Trophoblast cell (in vitro differentiated cells and primary cell): Measurements from ENCODE around the gene RCBTB1. TPM values are rescaled to one million over a fixed set of nuclear protein-coding genes. Genes with fewer than 3 reads are reported as not detected.

ENCODE experiments used
- DNase-seq, 2 donors: peaks; one replicate each; pipeline ENCODE4 v3.0.0-alpha.2; 2016
- H2AFZ ChIP-seq: 2 replicates; pipeline ENCODE4 v1.6.1; 2013; ENCODE audit warnings: low read length, moderate library complexity, mild to moderate bottlenecking; ENCODE audit not compliant: insufficient read depth, poor library complexity
- H2AK5ac ChIP-seq: 2 replicates; pipeline ENCODE4 v1.6.1; 2013; ENCODE audit warnings: mild to moderate bottlenecking, low read length
- H2BK120ac ChIP-seq: 2 replicates; pipeline ENCODE4 v1.6.1; 2013; ENCODE audit warnings: low read length, mild to moderate bottlenecking, moderate library complexity; ENCODE audit not compliant: insufficient read depth, poor library complexity
- H2BK12ac ChIP-seq: 2 replicates; pipeline ENCODE4 v1.6.1; 2013; ENCODE audit warnings: mild to moderate bottlenecking, low read length, moderate library complexity
- H2BK5ac ChIP-seq: 2 replicates; pipeline ENCODE4 v1.6.1; 2013; ENCODE audit warnings: low read length, low read depth, moderate library complexity, mild to moderate bottlenecking; ENCODE audit not compliant: poor library complexity
- H3K14ac ChIP-seq: 2 replicates; pipeline ENCODE4 v1.6.1; 2013; ENCODE audit warnings: mild to moderate bottlenecking, low read length
- H3K18ac ChIP-seq: 2 replicates; pipeline ENCODE4 v1.6.1; 2013; ENCODE audit warnings: mild to moderate bottlenecking, low read length
- H3K23ac ChIP-seq: 2 replicates; pipeline ENCODE4 v1.6.1; 2013; ENCODE audit warnings: low read length
- H3K27ac ChIP-seq: 2 replicates; pipeline ENCODE4 v1.5.1; 2013; ENCODE audit warnings: low read depth, mild to moderate bottlenecking, inconsistent platforms, low read length, moderate library complexity
- H3K27me3 ChIP-seq: 2 replicates; pipeline ENCODE4 v1.6.1; 2013; ENCODE audit warnings: inconsistent platforms, mild to moderate bottlenecking, low read length, moderate library complexity; ENCODE audit not compliant: insufficient read depth
- H3K36me3 ChIP-seq, 2 experiments: 1 replicate in 1 of 2; 2 replicates in 1 of 2; pipeline ENCODE4 v1.6.1; 2013; ENCODE audit warnings: low read length in 2 of 2, mild to moderate bottlenecking in 2 of 2, moderate library complexity in 1 of 2; ENCODE audit not compliant: insufficient read depth in 2 of 2, control insufficient read depth in 1 of 2
- H3K4ac ChIP-seq: 2 replicates; pipeline ENCODE4 v1.6.1; 2013; ENCODE audit warnings: low read depth, mild to moderate bottlenecking, low read length, moderate library complexity
- H3K4me1 ChIP-seq, 2 experiments: 1 replicate in 1 of 2; 2 replicates in 1 of 2; pipeline ENCODE4 v1.6.1; 2013; ENCODE audit warnings: low read length in 2 of 2, mild to moderate bottlenecking in 2 of 2, moderate library complexity in 1 of 2; ENCODE audit not compliant: insufficient read depth in 2 of 2, control insufficient read depth in 1 of 2
- H3K4me2 ChIP-seq: 2 replicates; pipeline ENCODE4 v1.6.1; 2013; ENCODE audit warnings: inconsistent platforms, mild to moderate bottlenecking, low read length, moderate library complexity
- H3K4me3 ChIP-seq: 2 replicates; pipeline ENCODE4 v1.5.1; 2013; ENCODE audit warnings: mild to moderate bottlenecking, low read depth, low read length, inconsistent platforms
- H3K79me1 ChIP-seq: one replicate; pipeline ENCODE4 v1.6.1; 2013; ENCODE audit warnings: low read length
- H3K79me2 ChIP-seq: 2 replicates; pipeline ENCODE4 v1.6.1; 2013; ENCODE audit warnings: low read length, mild to moderate bottlenecking; ENCODE audit not compliant: control insufficient read depth, insufficient read depth, poor library complexity
- H3K9ac ChIP-seq: 2 replicates; pipeline ENCODE4 v1.6.1; 2013; ENCODE audit warnings: mild to moderate bottlenecking, low read length
- H3K9me3 ChIP-seq: 2 replicates; pipeline ENCODE4 v1.6.1; 2013; ENCODE audit warnings: low read depth, mild to moderate bottlenecking, control low read depth, inconsistent platforms, low read length; ENCODE audit not compliant: insufficient read depth
- H4K12ac ChIP-seq: 2 replicates; pipeline ENCODE4 v1.6.1; 2013; ENCODE audit warnings: low read depth, mild to moderate bottlenecking, low read length, moderate library complexity
- H4K8ac ChIP-seq: 2 replicates; pipeline ENCODE4 v1.6.1; 2013; ENCODE audit warnings: low read depth, mild to moderate bottlenecking, low read length, moderate library complexity
- H4K91ac ChIP-seq: one replicate; pipeline ENCODE4 v1.6.1; 2013; ENCODE audit warnings: low read depth, mild to moderate bottlenecking, low read length, moderate library complexity
- WGBS: extraction: QIAGEN DNeasy Blood & Tissue Kit; methylation state at CpG from one replicate; pipeline ENCODE4 v1.1.7; 2013; ENCODE audit warnings: missing lambda C conversion rate; ENCODE audit not compliant: insufficient read length, insufficient coverage; ENCODE audit errors: extremely low coverage; 5-methylcytosine and 5-hydroxymethylcytosine counted together
- polyA plus RNA-seq: library from polyadenylated mRNA; stranded (reverse); fragments of 200-250 nt; gene quantifications from 2 replicates; pipeline ENCODE4 v1.2.3, GENCODE V29; 2013

The RCBTB1 gene
- 7.5 and 7.8 TPM in 2 replicates for polyA plus RNA-seq

DNA sequence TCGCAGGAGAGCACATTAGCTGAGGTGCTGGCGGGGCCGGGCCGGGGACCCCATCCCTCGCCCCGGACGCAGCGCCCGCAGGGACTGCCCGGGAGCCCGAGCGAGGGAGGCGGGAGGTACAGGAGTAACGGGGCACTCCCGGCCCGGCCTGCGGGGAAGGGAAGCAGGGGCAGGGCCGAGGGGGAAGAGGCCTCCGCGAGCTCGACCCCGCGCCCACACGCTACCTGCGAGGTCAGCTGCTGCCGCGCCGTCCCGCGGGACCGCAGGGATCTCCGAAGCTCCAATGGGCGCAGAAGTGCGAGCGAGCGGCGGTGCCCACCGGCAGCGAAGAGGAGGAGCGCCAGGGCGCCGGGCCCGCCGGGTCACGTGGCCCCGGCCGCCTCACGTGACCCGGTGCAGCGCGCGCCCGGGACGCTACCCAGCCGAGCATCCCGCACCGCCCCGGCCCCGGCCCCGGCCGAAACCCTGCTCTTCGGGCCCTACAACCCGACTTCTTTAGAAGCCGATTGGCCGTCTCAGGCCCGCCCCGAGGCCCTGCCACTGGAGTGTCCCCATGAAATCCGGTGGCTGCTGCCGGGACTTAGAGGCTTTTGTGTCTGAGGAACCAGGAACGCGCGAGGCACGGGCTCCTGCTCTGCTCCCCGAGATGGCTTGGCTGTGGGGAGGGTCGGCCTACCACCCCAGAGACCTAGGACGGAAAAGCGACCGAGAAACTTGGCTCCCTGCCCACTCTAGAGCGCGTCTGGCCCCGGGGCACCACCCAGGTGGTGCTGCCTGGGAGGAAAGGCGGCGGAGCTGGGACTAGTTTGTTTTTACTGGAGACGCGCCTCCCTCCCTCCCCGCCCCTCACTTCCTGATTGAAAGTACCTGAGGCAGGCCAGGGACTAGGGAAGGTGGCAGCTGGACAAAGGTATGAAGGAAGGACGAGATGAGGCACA is at the start of gene RCBTB1:
Gene RCBTB1, minus strand, starts transcription at position 339 of the 938 bp plus-strand sequence. CDS start 18,279 bp downstream, outside the sequence.
- Histone ChIP-seq H3K79me2 (peaks cover 6% of the 10 kb centered on the region), H2BK12ac (no peak within 1 kb of the TSS), H3K4me3 (peak within 1 kb of the TSS; percentile 97), H3K4me1 (peaks cover 0 to 3% of the 10 kb centered on the region in 2 experiments), H3K79me1 (peaks cover 9% of the 10 kb centered on the region), H4K8ac (peak within 1 kb of the TSS; percentile 96), H3K9me3 (no peaks in the 10 kb centered on the region), H3K27me3 (no peaks in the 10 kb centered on the region), H3K36me3 (peaks cover 0 to 2% of the 10 kb centered on the region in 2 experiments), H3K18ac (peak within 1 kb of the TSS; percentile 89), H2AFZ (peak within 1 kb of the TSS; percentile 85), H3K23ac (no peak within 1 kb of the TSS), H3K4ac (peak within 1 kb of the TSS; percentile 61), H3K14ac (peak within 1 kb of the TSS; percentile 85), H2AK5ac (no peak within 1 kb of the TSS), H4K12ac (peak within 1 kb of the TSS; percentile 89), H2BK120ac (peak within 1 kb of the TSS; percentile 84), H3K9ac (peak within 1 kb of the TSS; percentile 88), H3K4me2 (peak within 1 kb of the TSS; percentile 80), H2BK5ac (peak within 1 kb of the TSS; percentile 55), H4K91ac (peak within 1 kb of the TSS; percentile 81), H3K27ac (peak within 1 kb of the TSS; percentile 62)
- peak; percentile 61 to 75 for DNase-seq
- no CpG with 5 or more reads among the region's 87 CpGs for WGBS

DNA sequence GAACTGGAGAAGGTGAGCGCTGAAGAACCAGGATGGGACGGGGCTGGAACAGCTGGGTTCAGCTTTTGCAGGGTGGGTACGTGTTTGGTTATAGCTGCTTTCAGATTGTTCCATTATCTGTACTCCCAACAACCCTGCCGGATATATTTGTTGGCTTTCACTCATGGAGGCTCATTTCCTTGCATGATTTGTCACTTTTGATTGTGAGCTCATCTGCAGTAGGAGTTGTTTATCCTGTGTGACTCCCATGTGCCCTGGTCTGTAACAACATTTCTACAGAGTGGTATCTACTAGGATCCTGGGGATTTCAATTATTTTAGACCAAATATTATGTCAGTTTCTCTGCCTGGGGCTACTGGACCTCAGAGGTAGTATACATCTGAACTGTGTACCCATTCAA is 48.4 kb upstream of the RCBTB1 start:
- H2AFZ ChIP-seq = no peak overlapping the region
- H3K9me3 ChIP-seq = no peaks in the 10 kb centered on the region
- H3K4me2 ChIP-seq = no peak overlapping the region
- DNase-seq = no peak
- H3K79me1 ChIP-seq = peaks cover 4% of the 10 kb centered on the region
- no peak overlapping the region for H3K23ac ChIP-seq
- H3K9ac ChIP-seq = no peak overlapping the region
- H2BK5ac ChIP-seq = no peak overlapping the region
- no peak overlapping the region for H4K8ac ChIP-seq
- H2BK12ac ChIP-seq = no peak overlapping the region
- H3K14ac ChIP-seq = no peak overlapping the region
- H3K27me3 ChIP-seq = no peaks in the 10 kb centered on the region
- no peak overlapping the region for H3K27ac ChIP-seq
- no peak overlapping the region for H2BK120ac ChIP-seq
- no peak overlapping the region for H3K4ac ChIP-seq
- H4K91ac ChIP-seq = no peak overlapping the region
- no peak overlapping the region for H3K18ac ChIP-seq
- WGBS = no CpG with 5 or more reads among the region's 4 CpGs
- no peak overlapping the region for H3K4me3 ChIP-seq
- no peak overlapping the region for H4K12ac ChIP-seq
- H3K36me3 ChIP-seq = no peaks in the 10 kb centered on the region
- peaks cover 10 to 11% of the 10 kb centered on the region in 2 experiments for H3K4me1 ChIP-seq
- H2AK5ac ChIP-seq = no peak overlapping the region
- no peaks in the 10 kb centered on the region for H3K79me2 ChIP-seq

DNA sequence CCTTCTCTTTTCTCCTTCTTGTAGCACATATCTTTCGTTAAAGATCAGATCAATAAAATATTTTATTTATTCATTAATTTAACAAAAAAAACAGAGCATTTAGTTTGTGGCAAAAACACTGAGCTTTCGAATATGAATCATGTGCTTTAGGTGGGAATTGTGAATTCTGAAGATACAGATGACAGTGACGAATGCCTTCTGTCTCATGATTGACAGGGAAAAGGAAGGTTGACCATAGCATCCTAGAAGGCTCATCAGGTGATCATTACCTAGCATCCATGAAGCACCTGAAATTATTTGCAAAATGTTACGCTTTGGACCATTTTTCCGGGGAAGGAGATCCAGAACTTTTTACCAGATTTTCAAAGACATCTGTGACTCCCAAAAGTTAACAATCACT is 46.8 kb upstream of the RCBTB1 start:
- Histone ChIP-seq H3K9ac (no peak overlapping the region), H3K79me1 (peaks cover 6% of the 10 kb centered on the region), H2BK12ac (no peak overlapping the region), H3K79me2 (no peaks in the 10 kb centered on the region), H3K27ac (no peak overlapping the region), H2AK5ac (no peak overlapping the region), H3K18ac (no peak overlapping the region), H3K14ac (no peak overlapping the region), H4K8ac (no peak overlapping the region), H4K91ac (no peak overlapping the region), H2BK5ac (no peak overlapping the region), H4K12ac (no peak overlapping the region), H3K36me3 (no peaks in the 10 kb centered on the region), H3K4me1 (peaks cover 17% of the 10 kb centered on the region in 2 experiments), H3K4me2 (no peak overlapping the region), H3K23ac (no peak overlapping the region), H3K9me3 (no peaks in the 10 kb centered on the region), H3K4ac (no peak overlapping the region), H2AFZ (no peak overlapping the region), H2BK120ac (no peak overlapping the region), H3K27me3 (no peaks in the 10 kb centered on the region), H3K4me3 (no peak overlapping the region)
- no peak for DNase-seq
- WGBS = no CpG with 5 or more reads among the region's 5 CpGs

DNA sequence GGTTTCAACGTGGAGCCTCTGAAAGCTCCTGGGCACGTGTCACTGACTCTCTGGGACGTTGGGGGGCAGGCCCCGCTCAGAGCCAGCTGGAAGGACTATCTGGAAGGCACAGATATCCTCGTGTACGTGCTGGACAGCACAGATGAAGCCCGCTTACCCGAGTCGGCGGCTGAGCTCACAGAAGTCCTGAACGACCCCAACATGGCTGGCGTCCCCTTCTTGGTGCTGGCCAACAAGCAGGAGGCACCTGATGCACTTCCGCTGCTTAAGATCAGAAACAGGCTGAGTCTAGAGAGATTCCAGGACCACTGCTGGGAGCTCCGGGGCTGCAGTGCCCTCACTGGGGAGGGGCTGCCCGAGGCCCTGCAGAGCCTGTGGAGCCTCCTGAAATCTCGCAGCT is 45.2 kb upstream of the RCBTB1 start:
- Histone ChIP-seq H3K27ac (no peak overlapping the region), H3K9ac (no peak overlapping the region), H3K79me1 (peaks cover 6% of the 10 kb centered on the region), H3K23ac (no peak overlapping the region), H3K36me3 (no peaks in the 10 kb centered on the region), H2BK12ac (no peak overlapping the region), H4K12ac (no peak overlapping the region), H3K9me3 (no peaks in the 10 kb centered on the region), H3K4me2 (no peak overlapping the region), H2BK5ac (no peak overlapping the region), H3K27me3 (no peaks in the 10 kb centered on the region), H3K4me3 (no peak overlapping the region), H4K8ac (no peak overlapping the region), H3K18ac (no peak overlapping the region), H3K14ac (peak overlapping the region; percentile 11), H2BK120ac (no peak overlapping the region), H4K91ac (peak overlapping the region; percentile 16), H3K79me2 (no peaks in the 10 kb centered on the region), H2AK5ac (no peak overlapping the region), H3K4ac (no peak overlapping the region), H3K4me1 (peaks cover 17% of the 10 kb centered on the region in 2 experiments), H2AFZ (no peak overlapping the region)
- DNase-seq = no peak
- no CpG with 5 or more reads among the region's 16 CpGs for WGBS
